Ovary (tissue), 9 donors: Measurements from ENCODE around the gene PLEKHN1. TPM values are rescaled to one million over a fixed set of nuclear protein-coding genes. Genes with fewer than 3 reads are reported as not detected.

Experiments
- DNase-seq, 5 donors: peaks; one replicate each; pipeline ENCODE4 v3.0.0-alpha.2; 2019 to 2020
- H3K27ac ChIP-seq, 2 donors: fragments of 200-600 bp; one replicate each; pipeline versions ENCODE4 v1.5.1 to v1.8.0; 2019 to 2022
- H3K27me3 ChIP-seq: fragments of 200-600 bp; one replicate; pipeline ENCODE4 v1.8.0; 2022
- H3K36me3 ChIP-seq: fragments of 200-600 bp; sonication (generic); one replicate; pipeline ENCODE4 v1.5.1; 2019
- H3K4me1 ChIP-seq: one replicate; pipeline ENCODE4 v1.8.1; 2013; ENCODE audit warnings: mild to moderate bottlenecking, moderate library complexity; ENCODE audit not compliant: insufficient read depth
- H3K4me3 ChIP-seq: fragments of 200-600 bp; sonication (generic); one replicate; pipeline ENCODE4 v1.5.1; 2017
- H3K9me3 ChIP-seq, 2 donors: fragments of 200-600 bp in 1 of 2; sonication (generic) in 1 of 2; one replicate each; pipeline versions ENCODE4 v1.5.1 to v1.8.1; 2013 to 2019; ENCODE audit warnings: mild to moderate bottlenecking in 1 of 2, moderate library complexity in 1 of 2
- EP300 ChIP-seq: sonication (generic); formaldehyde crosslinking; IDR thresholded peaks from one replicate; pipeline ENCODE4 v1.6.1; 2017; ENCODE audit warnings: antibody characterized with exemption
- POLR2A ChIP-seq: fragments of 450-650 bp; IDR thresholded peaks from one replicate; pipeline ENCODE4 v1.6.1; 2017; ENCODE audit warnings: antibody characterized with exemption, mild to moderate bottlenecking, moderate library complexity
- WGBS, 3 donors: extraction: QIAGEN DNeasy Blood & Tissue Kit in 1 of 3; methylation state at CpG; one replicate each; pipeline versions ENCODE4 v1.1.5 to v1.1.7; 2013 to 2017; 5-methylcytosine and 5-hydroxymethylcytosine counted together
- intact Hi-C, 4 donors: fragments of 100-400 bp; cut with DNase I; formaldehyde crosslinking; loops; one replicate each; pipeline versions ENCODE4 v1.11.0 to v1.15.1; 2022 to 2023
- polyA plus RNA-seq, 2 donors: library from polyadenylated mRNA; stranded (reverse); fragments of 200-250 nt in 1 of 2; fragments of 350-450 nt in 1 of 2; fragmentation: Illumina TruSeq in 1 of 2; extraction: RNeasy Lipid Tissue Mini Kit (QIAGEN cat#74804) in 1 of 2; gene quantifications; one replicate each; pipeline ENCODE4 v1.2.3, GENCODE V29; 2013 to 2014
- total RNA-seq, 7 donors: library from RNA; depleted of rRNA in 2 of 7; stranded (reverse); fragments of >200 nt in 2 of 7; fragmentation: NEBNext Ultra II Directional in 3 of 7; extraction: Animal tissue kit (Norgen Biotek cat#: 25700) in 3 of 7; gene quantifications; one replicate each; pipeline versions ENCODE4 v1.1.0 to v1.2.4, GENCODE V29; 2016 to 2023
- TF ChIP-seq, protein P1 (sequence below), 3 donors: fragments of 450-650 bp in 2 of 3; fragments of 200-600 bp in 1 of 3; IDR thresholded peaks; one replicate each; pipeline versions ENCODE4 v1.5.1 to v1.8.0; 2016 to 2022; ENCODE audit warnings: antibody characterized with exemption in 3 of 3, mild to moderate bottlenecking in 1 of 3
- donor health status: DM: no; HTN: no; CAD: no; lungs with moderate emphysema.
- donor health status: DM: no; HTN: no; CAD: no.
- donor health status: Bipolar disorder and iron deficiency.
- donor health status: DM: yes; HTN: yes; CAD: no.
- donor health status: DM: no; HTN: no; CAD: no.
- donor health status: DM: yes; HTN: yes; CAD: no.

PLEKHN1 gene
- total and polyA plus RNA-seq, 9 donors, result 0.10 to 0.34 (median 0.16) TPM; not detected in 3

DNA sequence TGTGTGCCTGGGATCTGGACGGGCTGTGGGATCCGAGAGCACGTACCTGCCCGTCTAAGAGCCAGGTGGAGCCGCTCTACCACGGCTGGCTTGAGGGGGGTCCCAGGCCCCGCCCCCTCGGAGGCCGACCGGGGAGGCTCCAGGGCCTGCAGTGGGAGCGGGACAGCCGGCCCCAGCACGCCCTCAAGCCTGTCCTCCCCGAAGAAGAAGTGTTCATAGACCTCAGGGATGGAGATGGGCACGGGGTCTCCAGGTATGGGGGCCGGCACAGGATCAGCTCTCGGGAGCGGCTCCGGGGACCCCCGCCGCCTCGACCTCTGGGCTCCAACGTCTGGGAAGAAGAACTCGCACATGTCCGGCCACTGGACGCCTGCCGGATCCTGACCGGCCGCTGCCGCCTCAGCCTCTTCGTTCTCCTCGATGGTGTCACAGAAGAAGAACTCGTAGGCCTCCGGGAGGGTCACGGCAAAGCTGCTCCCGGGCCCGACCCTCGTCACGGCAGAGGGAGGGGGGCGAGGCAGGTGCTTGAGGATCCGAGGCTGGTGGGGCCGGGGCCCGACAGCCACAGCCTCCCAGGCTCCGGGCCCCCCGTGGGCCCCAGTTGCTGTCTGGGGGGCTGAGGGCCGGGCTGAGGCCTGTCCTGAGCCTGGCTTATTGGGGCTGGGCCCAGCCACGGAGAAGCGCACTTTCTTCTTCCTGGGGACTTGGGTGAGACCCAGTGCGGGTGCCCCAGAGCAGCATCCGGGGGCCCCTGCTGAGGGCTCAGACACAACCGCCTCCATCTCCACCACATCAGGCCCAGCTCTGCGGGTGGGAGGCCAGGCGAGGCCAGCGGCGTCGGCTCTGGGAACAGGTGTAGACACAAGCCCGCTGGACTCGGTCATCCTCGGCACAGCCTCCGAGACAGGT is 12.8 kb downstream of the PLEKHN1 start:
- no peak overlapping the region for H3K27ac ChIP-seq
- DNase-seq, result peak in 2 of 5 donors; percentile 15 to 29
- TF ChIP-seq, protein P1, sequence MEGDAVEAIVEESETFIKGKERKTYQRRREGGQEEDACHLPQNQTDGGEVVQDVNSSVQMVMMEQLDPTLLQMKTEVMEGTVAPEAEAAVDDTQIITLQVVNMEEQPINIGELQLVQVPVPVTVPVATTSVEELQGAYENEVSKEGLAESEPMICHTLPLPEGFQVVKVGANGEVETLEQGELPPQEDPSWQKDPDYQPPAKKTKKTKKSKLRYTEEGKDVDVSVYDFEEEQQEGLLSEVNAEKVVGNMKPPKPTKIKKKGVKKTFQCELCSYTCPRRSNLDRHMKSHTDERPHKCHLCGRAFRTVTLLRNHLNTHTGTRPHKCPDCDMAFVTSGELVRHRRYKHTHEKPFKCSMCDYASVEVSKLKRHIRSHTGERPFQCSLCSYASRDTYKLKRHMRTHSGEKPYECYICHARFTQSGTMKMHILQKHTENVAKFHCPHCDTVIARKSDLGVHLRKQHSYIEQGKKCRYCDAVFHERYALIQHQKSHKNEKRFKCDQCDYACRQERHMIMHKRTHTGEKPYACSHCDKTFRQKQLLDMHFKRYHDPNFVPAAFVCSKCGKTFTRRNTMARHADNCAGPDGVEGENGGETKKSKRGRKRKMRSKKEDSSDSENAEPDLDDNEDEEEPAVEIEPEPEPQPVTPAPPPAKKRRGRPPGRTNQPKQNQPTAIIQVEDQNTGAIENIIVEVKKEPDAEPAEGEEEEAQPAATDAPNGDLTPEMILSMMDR (IDR thresholded peaks at IDR 0.05), result no peak
- TF ChIP-seq POLR2A, result no peak
- H3K27me3 ChIP-seq, result no peaks in the 10 kb centered on the region
- 81 to 89% (median 85%) methylated on average over 47 to 60 of the region's 60 CpGs for whole genome bisulfite sequencing, 3 donors
- no peak overlapping the region for H3K4me3 ChIP-seq
- H3K4me1 ChIP-seq, result peaks cover 2% of the 10 kb centered on the region
- H3K9me3 ChIP-seq, result no peaks in the 10 kb centered on the region
- intact Hi-C loops, result no loop called here
- H3K36me3 ChIP-seq, result no peaks in the 10 kb centered on the region

DNA sequence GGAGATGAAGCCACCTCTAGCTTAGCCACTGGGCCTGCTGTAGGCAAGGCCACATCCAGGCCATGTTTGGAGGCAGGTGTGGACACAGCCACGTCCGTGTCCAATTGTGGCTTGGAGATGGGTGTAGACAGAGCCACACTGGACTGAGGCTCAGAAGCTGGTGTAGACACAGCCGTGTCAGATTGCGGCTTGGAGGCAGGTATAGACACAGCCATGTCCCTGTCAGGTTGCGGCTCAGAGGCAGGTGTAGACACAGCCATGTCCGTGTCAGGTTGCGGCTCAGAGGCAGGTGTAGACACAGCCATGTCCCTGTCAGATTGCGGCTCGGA is 13.4 kb downstream of the PLEKHN1 start:
- peak in 1 of 5 donors; percentile 9 for DNase-seq
- Histone ChIP-seq H3K9me3 (no peaks in the 10 kb centered on the region), H3K4me1 (peaks cover 2% of the 10 kb centered on the region), H3K27ac (no peak overlapping the region), H3K27me3 (no peaks in the 10 kb centered on the region), H3K36me3 (no peaks in the 10 kb centered on the region), H3K4me3 (no peak overlapping the region)
- 91 to 97% (median 94%) methylated on average over 9 of the region's 9 CpGs for WGBS, 3 donors
- intact Hi-C loops, result loop anchor here in 2 of 4 donors (10.0 kb wide), 1 partner anchor 315 kb away; no protein-coding TSS in a partner anchor
- TF ChIP-seq POLR2A (no peak), EP300 (no peak)
- TF ChIP-seq, protein P1 (IDR thresholded peaks at IDR 0.05), result no peak

DNA sequence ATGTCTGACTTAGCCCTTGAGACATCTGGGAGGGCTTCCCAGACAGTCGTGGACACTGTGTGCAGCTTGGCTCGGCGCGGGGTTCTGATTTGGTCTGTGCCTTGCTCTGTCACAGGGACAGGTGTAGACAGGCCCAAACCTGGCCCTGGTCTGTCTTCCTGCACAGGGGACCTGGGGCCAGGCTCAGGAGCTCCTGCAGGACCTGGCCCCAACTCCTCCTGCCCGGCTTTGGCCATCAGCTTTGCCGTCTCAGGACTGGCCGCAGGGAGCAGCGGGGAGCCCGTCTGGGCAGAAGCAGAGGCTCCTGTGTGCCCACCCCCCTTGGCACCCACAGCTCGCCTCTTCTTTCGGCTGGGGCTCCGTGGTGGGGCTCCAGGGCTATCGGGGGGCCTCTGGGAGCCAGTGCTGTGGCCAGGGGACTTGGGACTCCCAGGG is 13.9 kb downstream of the PLEKHN1 start:
- no peak for TF ChIP-seq EP300
- TF ChIP-seq, protein P1 (IDR thresholded peaks at IDR 0.05), result no peak
- intact Hi-C loops, result loop anchor here in 2 of 4 donors (10.0 kb wide), 1 partner anchor 315 kb away; no protein-coding TSS in a partner anchor
- no peak overlapping the region for H3K4me3 ChIP-seq
- no peak overlapping the region for H3K27ac ChIP-seq
- H3K4me1 ChIP-seq, result peaks cover 2% of the 10 kb centered on the region
- DNase-seq, result peak in 2 of 5 donors; percentile 15 to 33
- 63 to 79% (median 67%) methylated on average over 11 to 13 of the region's 13 CpGs for WGBS, 3 donors
- H3K27me3 ChIP-seq, result no peaks in the 10 kb centered on the region
- no peaks in the 10 kb centered on the region for H3K9me3 ChIP-seq
- H3K36me3 ChIP-seq, result no peaks in the 10 kb centered on the region

DNA sequence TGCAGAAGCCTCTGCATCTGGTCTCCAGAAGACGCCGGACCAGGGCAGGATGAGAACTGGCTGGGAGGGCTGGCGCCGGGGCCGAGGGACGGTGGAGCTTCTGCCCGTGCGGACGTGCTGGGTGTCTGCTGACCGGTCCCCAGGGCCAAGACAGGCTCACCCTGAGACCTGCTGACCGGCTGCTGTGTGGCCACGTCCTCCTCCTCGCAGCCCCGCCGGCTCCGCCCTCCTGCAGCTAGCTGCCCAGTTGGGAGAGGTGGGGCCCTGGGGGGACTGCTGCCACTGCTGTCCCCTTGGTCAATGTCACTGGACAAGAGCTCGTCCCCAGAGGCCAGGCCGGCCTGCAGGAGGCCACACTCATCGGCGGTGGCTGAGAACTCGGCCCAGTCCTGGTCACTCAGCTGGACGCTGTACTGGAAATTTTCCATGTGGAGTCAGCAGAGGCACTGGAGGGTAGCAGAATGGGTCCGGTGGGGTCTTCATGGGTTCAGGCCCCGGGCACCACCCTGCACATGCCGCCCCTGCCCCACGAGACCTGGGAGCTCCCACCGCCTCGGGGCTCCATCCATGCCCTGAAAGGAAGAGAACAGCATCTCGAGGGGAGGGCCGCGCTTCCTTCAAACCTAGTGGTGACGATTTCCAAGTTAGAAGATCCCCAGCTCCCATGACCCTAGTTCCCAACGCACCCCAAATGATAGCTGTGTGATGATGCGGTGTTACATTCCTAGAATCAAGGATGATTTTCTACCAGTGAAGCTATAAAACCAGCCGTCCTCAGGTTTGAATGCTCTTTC is 14.5 kb downstream of the PLEKHN1 start:
- no peaks in the 10 kb centered on the region for H3K9me3 ChIP-seq
- H3K36me3 ChIP-seq, result no peaks in the 10 kb centered on the region
- H3K4me3 ChIP-seq, result no peak overlapping the region
- peak in 1 of 5 donors; percentile 14 for DNase-seq
- 63 to 71% (median 69%) methylated on average over 27 to 35 of the region's 35 CpGs for WGBS, 3 donors
- TF ChIP-seq, protein P1 (IDR thresholded peaks at IDR 0.05), result no peak
- TF ChIP-seq POLR2A (no peak), EP300 (no peak)
- intact Hi-C loops, result loop anchor here in 2 of 4 donors (10.0 kb wide), 1 partner anchor 314 kb away; no protein-coding TSS in a partner anchor
- H3K27me3 ChIP-seq, result no peaks in the 10 kb centered on the region
- H3K4me1 ChIP-seq, result peaks cover 2% of the 10 kb centered on the region
- no peak overlapping the region for H3K27ac ChIP-seq
